CD14-positive monocyte (primary cell): ENCODE data around the gene NPSR1. TPM values are rescaled to one million over a fixed set of nuclear protein-coding genes. Genes with fewer than 3 reads are reported as not detected.

Source experiments
- DNase-seq, 3 donors: peaks; one replicate each; pipeline ENCODE4 v3.0.0-alpha.2; 2011 to 2022
- H2AFZ ChIP-seq: 2 replicates; pipeline ENCODE4 v1.6.0; 2012; ENCODE audit warnings: mild to moderate bottlenecking, low read depth, low read length, inconsistent platforms; ENCODE audit not compliant: insufficient read depth, poor library complexity, severe bottlenecking
- H3K27ac ChIP-seq, 2 donors: 1 replicate in 1 of 2; 2 replicates in 1 of 2; pipeline ENCODE4 v1.5.1; 2012 to 2013; ENCODE audit warnings: low read length in 2 of 2, control low read depth in 1 of 2, inconsistent platforms in 1 of 2, low read depth in 1 of 2, mild to moderate bottlenecking in 1 of 2
- H3K27me3 ChIP-seq, 2 donors: one replicate each; pipeline versions ENCODE4 v1.6.0 to v1.6.1; 2011 to 2013; ENCODE audit warnings: low read length in 2 of 2; ENCODE audit not compliant: control insufficient read depth in 2 of 2, insufficient read depth in 2 of 2
- H3K36me3 ChIP-seq, 2 donors: replicated peaks in 1 of 2; 1 replicate in 1 of 2; 2 replicates in 1 of 2; pipeline versions ENCODE4 v1.5.1 to v1.6.1; 2012 to 2013; ENCODE audit warnings: low read length in 2 of 2, control low read depth in 1 of 2, inconsistent platforms in 1 of 2, mild to moderate bottlenecking in 1 of 2; ENCODE audit not compliant: insufficient read depth in 2 of 2, control insufficient read depth in 1 of 2
- H3K4me1 ChIP-seq, 2 donors: 1 replicate in 1 of 2; 2 replicates in 1 of 2; pipeline versions ENCODE4 v1.5.1 to v1.6.1; 2012 to 2013; ENCODE audit warnings: low read length in 2 of 2, control low read depth in 1 of 2, inconsistent platforms in 1 of 2, mild to moderate bottlenecking in 1 of 2, moderate library complexity in 1 of 2; ENCODE audit not compliant: insufficient read depth in 2 of 2, control insufficient read depth in 1 of 2
- H3K4me2 ChIP-seq: replicated peaks from 2 replicates; pipeline ENCODE3; 2012; ENCODE audit warnings: low read length, moderate library complexity, mild to moderate bottlenecking; ENCODE audit not compliant: poor library complexity, severe bottlenecking; ENCODE audit errors: extremely low read depth
- H3K4me3 ChIP-seq, 3 experiments: fragments of 200-600 bp in 1 of 3; sonication (generic) in 1 of 3; replicated peaks in 1 of 3; 1 replicate in 2 of 3; 2 replicates in 1 of 3; pipeline ENCODE4 v1.5.1; 2011 to 2013; ENCODE audit warnings: low read length in 3 of 3, mild to moderate bottlenecking in 3 of 3, control low read depth in 2 of 3, low read depth in 2 of 3, inconsistent platforms in 1 of 3, moderate library complexity in 1 of 3
- H3K79me2 ChIP-seq: 2 replicates; pipeline ENCODE4 v1.6.0; 2012; ENCODE audit warnings: mild to moderate bottlenecking, control low read depth, inconsistent platforms, low read length, moderate library complexity; ENCODE audit not compliant: insufficient read depth
- H3K9ac ChIP-seq: 2 replicates; pipeline ENCODE4 v1.6.0; 2017; ENCODE audit warnings: low read length, mild to moderate bottlenecking; ENCODE audit not compliant: insufficient read depth, poor library complexity, severe bottlenecking
- H3K9me3 ChIP-seq, 2 donors: replicated peaks in 1 of 2; 1 replicate in 1 of 2; 2 replicates in 1 of 2; pipeline versions ENCODE4 v1.5.1 to v1.6.1; 2012 to 2013; ENCODE audit warnings: low read length in 2 of 2, control low read depth in 1 of 2; ENCODE audit not compliant: control insufficient read depth in 1 of 2, insufficient read depth in 1 of 2
- H4K20me1 ChIP-seq: 2 replicates; pipeline ENCODE4 v1.6.0; 2012; ENCODE audit warnings: mild to moderate bottlenecking, low read length, control low read depth, moderate library complexity; ENCODE audit not compliant: insufficient read depth
- H3K27ac Mint-ChIP-seq, 7 donors: one replicate each; pipeline ENCODE4 v1.8.0; 2020; ENCODE audit warnings: mild to moderate bottlenecking in 7 of 7, mixed read lengths in 7 of 7, moderate library complexity in 6 of 7, inconsistent platforms in 2 of 7
- H3K27me3 Mint-ChIP-seq, 3 donors: one replicate each; pipeline ENCODE4 v1.8.0; 2021 to 2022; ENCODE audit warnings: low read depth in 3 of 3, mild to moderate bottlenecking in 3 of 3, mixed read lengths in 3 of 3, moderate library complexity in 3 of 3, inconsistent platforms in 1 of 3
- H3K36me3 Mint-ChIP-seq, 2 donors: one replicate each; pipeline ENCODE4 v1.8.0; 2020; ENCODE audit warnings: mixed read lengths in 2 of 2, inconsistent platforms in 1 of 2, mild to moderate bottlenecking in 1 of 2
- H3K4me1 Mint-ChIP-seq: one replicate; pipeline ENCODE4 v1.8.0; 2020; ENCODE audit warnings: mild to moderate bottlenecking, mixed read lengths
- H3K4me3 Mint-ChIP-seq, 2 donors: one replicate each; pipeline ENCODE4 v1.8.0; 2020; ENCODE audit warnings: mild to moderate bottlenecking in 2 of 2, mixed read lengths in 2 of 2, moderate library complexity in 1 of 2
- H3K9me3 Mint-ChIP-seq, 7 donors: one replicate each; pipeline ENCODE4 v1.8.0; 2020 to 2022; ENCODE audit warnings: mixed read lengths in 7 of 7, mild to moderate bottlenecking in 6 of 7, moderate library complexity in 6 of 7, inconsistent platforms in 2 of 7
- CTCF ChIP-seq: fragments of 200-600 bp; IDR thresholded peaks from one replicate; pipeline ENCODE4 v1.8.0; 2022; ENCODE audit warnings: antibody characterized with exemption, mild to moderate bottlenecking
- WGBS: methylation state at CpG from one replicate; pipeline ENCODE4 v1.1.5; 2013; ENCODE audit warnings: missing lambda C conversion rate; ENCODE audit not compliant: insufficient coverage; 5-methylcytosine and 5-hydroxymethylcytosine counted together
- intact Hi-C, 2 donors: fragments of 100-400 bp; cut with micrococcal nuclease; formaldehyde crosslinking; loops; one replicate each; pipeline versions ENCODE4 v1.15.0 to v1.15.1; 2023
- polyA plus RNA-seq, 3 donors: library from polyadenylated mRNA; depleted of rRNA in 1 of 3; unstranded in 2 of 3; stranded (reverse) in 1 of 3; fragments of 300-500 nt in 2 of 3; fragments of >200 nt in 1 of 3; fragmentation: Illumina TruSeq in 2 of 3; gene quantifications; 1 replicate in 2 of 3; 2 replicates in 1 of 3; pipeline ENCODE4 v1.2.3, GENCODE V29; 2012 to 2021

Gene NPSR1
- polyA plus RNA-seq, 3 donors = not detected

- no peak for DNase-seq
- Histone ChIP-seq H3K4me1 (no peaks in the 10 kb centered on the region), H3K9ac (no peak overlapping the region), H3K79me2 (no peaks in the 10 kb centered on the region), H3K27me3 (no peaks in the 10 kb centered on the region), H4K20me1 (no peaks in the 10 kb centered on the region), H2AFZ (no peak overlapping the region), H3K36me3 (no peaks in the 10 kb centered on the region), H3K4me2 (no peak overlapping the region), H3K4me3 (no peak overlapping the region), H3K9me3 (peaks cover 9 to 21% of the 10 kb centered on the region in 2 donors), H3K27ac (no peak overlapping the region)
- H3K4me3 Mint-ChIP-seq = no peak overlapping the region
- TF ChIP-seq CTCF = no peak
- peaks cover 0 to 15% (median 5%) of the 10 kb centered on the region in 7 donors for H3K9me3 Mint-ChIP-seq
- no peak overlapping the region for H3K27ac Mint-ChIP-seq
- H3K27me3 Mint-ChIP-seq = peaks cover 0 to 1% (median 0%) of the 10 kb centered on the region in 3 donors
- intact Hi-C loops = no loop called here
- H3K36me3 Mint-ChIP-seq = no peaks in the 10 kb centered on the region
- no peaks in the 10 kb centered on the region for H3K4me1 Mint-ChIP-seq
Measured at GRCh38 chr7:34772296-34772938, 114.4 kb downstream of the NPSR1 start.

GRCh38 chr7:34776748-34777358 lies 118.8 kb downstream of the NPSR1 start:
- peaks cover 14 to 34% of the 10 kb centered on the region in 2 donors for H3K9me3 ChIP-seq
- no peak overlapping the region for H3K4me3 Mint-ChIP-seq
- H3K9me3 Mint-ChIP-seq = peaks cover 3 to 18% (median 10%) of the 10 kb centered on the region in 7 donors
- no peaks in the 10 kb centered on the region for H3K36me3 ChIP-seq
- H3K4me3 ChIP-seq = no peak overlapping the region
- no peak overlapping the region for H3K9ac ChIP-seq
- no peaks in the 10 kb centered on the region for H3K4me1 ChIP-seq
- H2AFZ ChIP-seq = no peak overlapping the region
- H3K4me2 ChIP-seq = no peak overlapping the region
- H3K27me3 Mint-ChIP-seq = no peaks in the 10 kb centered on the region
- TF ChIP-seq CTCF = no peak
- H3K79me2 ChIP-seq = no peaks in the 10 kb centered on the region
- no CpG with 5 or more reads among the region's 1 CpG for WGBS
- intact Hi-C loops = no loop called here
- no peak overlapping the region for H3K27ac ChIP-seq
- no peak overlapping the region for H3K27ac Mint-ChIP-seq
- H3K4me1 Mint-ChIP-seq = no peaks in the 10 kb centered on the region
- H3K27me3 ChIP-seq = no peaks in the 10 kb centered on the region
- H4K20me1 ChIP-seq = no peaks in the 10 kb centered on the region
- H3K36me3 Mint-ChIP-seq = no peaks in the 10 kb centered on the region
- no peak for DNase-seq
